OCI-LY7 (cell line): ENCODE measurements around the gene COL18A1. TPM values are rescaled to one million over a fixed set of nuclear protein-coding genes. Genes with fewer than 3 reads are reported as not detected.

Experiments used
- BruUV-seq: library from RNA; stranded (reverse); fragments of 400-500 nt; replicated peaks from 2 replicates; lab custom pipeline; 2021; lab: Mats Ljungman, UMichigan
- CTCF ChIA-PET: fragments of 300-600 bp; sonication (Branson Sonifier 250); formaldehyde crosslinking; loops from one replicate; lab custom pipeline; 2022; ENCODE audit warnings: antibody characterized with exemption; ENCODE audit not compliant: unreplicated experiment; lab: Charles Lee
- POLR2A ChIA-PET: fragments of 300-600 bp; sonication (Branson Sonifier 250); formaldehyde crosslinking; loops from one replicate; lab custom pipeline; 2022; ENCODE audit warnings: antibody characterized with exemption; lab: Charles Lee
- DNase-seq: peaks from one replicate; pipeline ENCODE4 v3.0.0-alpha.2; 2015; ENCODE audit warnings: low spot score
- H2AFZ ChIP-seq: fragments of 200-600 bp; sonication (generic), shearing (Covaris generic); 2 replicates; pipeline ENCODE4 v1.6.1; 2014; ENCODE audit warnings: mild to moderate bottlenecking, antibody characterized with exemption, low read length, moderate library complexity
- H3K27ac ChIP-seq: fragments of 200-600 bp; sonication (generic); 2 replicates; pipeline ENCODE4 v1.5.1; 2014; ENCODE audit warnings: mixed run types, low read depth, mild to moderate bottlenecking, moderate library complexity, low read length, inconsistent platforms; ENCODE audit not compliant: poor library complexity, severe bottlenecking
- H3K36me3 ChIP-seq: fragments of 200-600 bp; sonication (generic); 2 replicates; pipeline ENCODE4 v1.6.1; 2014; ENCODE audit warnings: mild to moderate bottlenecking, antibody characterized with exemption, low read length, moderate library complexity, mixed read lengths; ENCODE audit not compliant: insufficient read depth
- H3K4me1 ChIP-seq: fragments of 200-600 bp; sonication (generic); 2 replicates; pipeline ENCODE4 v1.5.1; 2014; ENCODE audit warnings: mild to moderate bottlenecking, low read length; ENCODE audit not compliant: insufficient read depth, poor library complexity, severe bottlenecking
- H3K4me2 ChIP-seq: fragments of 200-600 bp; sonication (generic); 2 replicates; pipeline ENCODE4 v1.6.1; 2014; ENCODE audit warnings: mild to moderate bottlenecking, low read length
- H3K4me3 ChIP-seq: fragments of 200-600 bp; sonication (generic); 2 replicates; pipeline ENCODE4 v1.5.1; 2014; ENCODE audit warnings: mild to moderate bottlenecking, low read depth, low read length; ENCODE audit not compliant: poor library complexity, severe bottlenecking
- H3K79me2 ChIP-seq: fragments of 200-600 bp; sonication (generic); 2 replicates; pipeline ENCODE4 v1.6.1; 2016; ENCODE audit warnings: low read depth, mild to moderate bottlenecking, low read length, moderate library complexity, mixed read lengths; ENCODE audit not compliant: insufficient read depth
- H3K9me2 ChIP-seq: fragments of 200-600 bp; sonication (generic); 2 replicates; pipeline ENCODE4 v1.6.1; 2016; ENCODE audit warnings: mild to moderate bottlenecking, low read length, mixed read lengths; ENCODE audit not compliant: insufficient read depth
- H3K9me3 ChIP-seq: fragments of 200-600 bp; sonication (generic); 2 replicates; pipeline ENCODE4 v1.6.1; 2014; ENCODE audit warnings: mild to moderate bottlenecking, mixed run types, low read length, mixed read lengths
- H4K20me1 ChIP-seq: fragments of 200-600 bp; sonication (generic); 2 replicates; pipeline ENCODE4 v1.6.1; 2014; ENCODE audit warnings: mild to moderate bottlenecking, antibody characterized with exemption, low read length, moderate library complexity, mixed read lengths; ENCODE audit not compliant: insufficient read depth
- EZH2phosphoT487 ChIP-seq: fragments of 200-600 bp; sonication (generic); IDR thresholded peaks from 2 replicates; pipeline ENCODE4 v1.6.1; 2018; ENCODE audit warnings: low read depth, borderline replicate concordance, mild to moderate bottlenecking, mixed run types, antibody characterized with exemption, low read length, moderate library complexity, mixed read lengths
- intact Hi-C: fragments of 100-400 bp; cut with micrococcal nuclease; formaldehyde crosslinking; loops from one replicate; pipeline ENCODE4 v1.10.0; 2022; ENCODE audit not compliant: unreplicated experiment
- total RNA-seq, 2 experiments: library from RNA; depleted of rRNA in 1 of 2; stranded (reverse); fragments of >200 nt in 1 of 2; shearing (Covaris generic) in 1 of 2; gene quantifications; 2 replicates each; pipeline ENCODE4 v1.2.3, GENCODE V29; 2014 to 2022
- TF ChIP-seq, protein P1 (sequence below): fragments of 200-600 bp; sonication (generic); conservative IDR thresholded peaks from 2 replicates; pipeline ENCODE4 v1.5.1; 2014; ENCODE audit warnings: mild to moderate bottlenecking, antibody characterized with exemption, low read length, moderate library complexity, mixed read lengths

COL18A1 gene
- total RNA-seq, 2 experiments from 2014 or later = 0.23 to 7.4 TPM

DNA sequence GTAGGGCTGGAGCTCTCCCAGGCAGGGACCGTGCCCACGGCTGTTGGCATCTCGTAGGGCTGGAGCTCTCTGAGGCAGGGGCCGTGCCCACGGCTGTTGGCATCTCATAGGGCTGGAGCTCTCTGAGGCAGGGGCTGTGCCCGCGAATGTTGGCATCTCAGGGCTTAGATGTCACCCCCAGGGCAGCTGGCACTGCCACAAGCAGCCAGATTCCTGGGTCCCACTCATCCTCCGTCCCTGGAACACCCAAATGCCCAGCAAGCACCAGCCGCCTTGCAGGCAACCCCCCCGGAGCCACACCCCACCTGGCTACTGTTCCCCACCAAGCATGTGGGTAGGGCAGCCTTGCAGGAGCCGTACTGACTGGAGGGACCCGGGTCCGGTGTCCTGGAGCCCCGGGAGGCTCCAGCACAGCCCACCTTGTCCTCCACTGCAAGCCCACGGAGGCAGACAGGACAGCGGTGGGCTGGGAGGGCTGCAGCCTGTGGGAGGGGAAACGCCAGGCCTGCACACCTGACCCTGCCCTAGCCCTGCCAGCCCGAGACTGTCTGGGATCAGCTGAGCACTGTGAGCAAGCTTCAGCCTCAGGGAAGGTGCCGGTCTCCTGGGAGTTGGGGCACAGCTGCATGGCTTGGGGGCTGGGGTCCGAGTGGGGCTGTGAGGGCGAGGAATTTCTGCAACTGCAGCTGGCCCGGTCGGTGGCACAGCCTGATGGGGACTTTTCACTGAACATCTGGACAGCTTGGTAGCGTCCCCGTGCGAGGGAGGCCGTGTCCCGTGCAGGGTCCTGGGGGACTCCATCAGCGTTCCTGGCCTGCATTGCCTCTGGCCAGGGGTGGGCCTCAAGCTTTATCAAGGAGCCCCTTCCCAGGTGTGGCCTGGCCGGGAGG is 53.6 kb downstream of the COL18A1 start:
- Histone ChIP-seq H2AFZ (no peak overlapping the region), H3K36me3 (no peaks in the 10 kb centered on the region), H3K79me2 (no peaks in the 10 kb centered on the region), H3K9me3 (no peaks in the 10 kb centered on the region), H3K4me1 (no peaks in the 10 kb centered on the region), H3K27ac (no peak overlapping the region), H3K9me2 (no peaks in the 10 kb centered on the region), H3K4me2 (no peak overlapping the region), H3K4me3 (no peak overlapping the region), H4K20me1 (no peaks in the 10 kb centered on the region)
- POLR2A ChIA-PET = no interaction called here
- BruUV-seq = no TSS peak
- intact Hi-C loops = no loop called here
- CTCF ChIA-PET = no interaction called here
- TF ChIP-seq, protein P1, sequence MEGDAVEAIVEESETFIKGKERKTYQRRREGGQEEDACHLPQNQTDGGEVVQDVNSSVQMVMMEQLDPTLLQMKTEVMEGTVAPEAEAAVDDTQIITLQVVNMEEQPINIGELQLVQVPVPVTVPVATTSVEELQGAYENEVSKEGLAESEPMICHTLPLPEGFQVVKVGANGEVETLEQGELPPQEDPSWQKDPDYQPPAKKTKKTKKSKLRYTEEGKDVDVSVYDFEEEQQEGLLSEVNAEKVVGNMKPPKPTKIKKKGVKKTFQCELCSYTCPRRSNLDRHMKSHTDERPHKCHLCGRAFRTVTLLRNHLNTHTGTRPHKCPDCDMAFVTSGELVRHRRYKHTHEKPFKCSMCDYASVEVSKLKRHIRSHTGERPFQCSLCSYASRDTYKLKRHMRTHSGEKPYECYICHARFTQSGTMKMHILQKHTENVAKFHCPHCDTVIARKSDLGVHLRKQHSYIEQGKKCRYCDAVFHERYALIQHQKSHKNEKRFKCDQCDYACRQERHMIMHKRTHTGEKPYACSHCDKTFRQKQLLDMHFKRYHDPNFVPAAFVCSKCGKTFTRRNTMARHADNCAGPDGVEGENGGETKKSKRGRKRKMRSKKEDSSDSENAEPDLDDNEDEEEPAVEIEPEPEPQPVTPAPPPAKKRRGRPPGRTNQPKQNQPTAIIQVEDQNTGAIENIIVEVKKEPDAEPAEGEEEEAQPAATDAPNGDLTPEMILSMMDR = no peak
- no peak for TF ChIP-seq EZH2phosphoT487
- no peak for DNase-seq

DNA sequence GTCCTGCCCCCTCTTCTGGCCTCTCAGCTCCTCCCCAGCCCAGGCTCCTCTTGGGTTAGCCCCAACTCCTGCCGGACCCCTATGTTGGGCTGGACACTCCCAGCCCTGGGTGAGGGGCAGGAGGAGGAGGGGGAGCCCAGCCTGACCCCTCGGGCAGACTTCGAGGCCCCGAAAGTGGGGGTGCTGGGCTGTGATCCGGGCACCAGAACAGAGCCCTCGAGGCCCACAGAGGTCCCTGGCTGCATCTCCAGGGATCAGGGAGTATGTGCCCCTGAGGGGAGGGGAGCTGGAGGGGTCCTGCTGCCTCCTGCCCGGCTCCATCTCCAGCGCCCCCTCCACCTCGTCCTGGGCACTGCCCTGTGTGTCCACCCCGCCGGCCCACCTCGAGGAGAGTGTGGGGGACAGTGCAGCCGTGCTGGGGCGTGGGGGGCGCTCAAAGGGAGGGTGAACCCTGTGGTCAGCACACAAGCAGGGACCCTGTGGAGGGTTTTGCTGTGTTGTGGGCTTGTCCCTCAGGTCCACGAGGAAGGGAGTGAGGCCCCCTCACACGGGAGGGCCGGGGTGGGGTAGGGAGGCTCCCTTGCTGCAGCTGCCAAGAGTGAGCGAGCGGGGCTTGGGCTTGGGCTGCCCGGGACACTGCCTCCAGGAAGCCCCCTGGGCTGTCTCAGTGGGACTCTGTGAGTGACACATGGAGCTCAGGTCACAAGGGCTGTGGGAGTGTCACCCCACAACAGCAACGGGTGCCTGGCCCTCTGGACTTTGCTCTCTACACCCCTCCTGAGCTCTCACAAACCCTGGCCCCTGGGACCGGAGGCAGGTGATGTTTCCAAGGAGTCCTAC is 54.4 kb downstream of the COL18A1 start:
- intact Hi-C loops = no loop called here
- CTCF ChIA-PET = no interaction called here
- POLR2A ChIA-PET = interaction anchor here (0.6 kb wide), 1 partner anchor 207 kb away, joined by 3 read pairs; no protein-coding TSS in a partner anchor

More for the DNA sequence above, 54.4 kb downstream of the COL18A1 start:
- H3K9me2 ChIP-seq = no peaks in the 10 kb centered on the region
- no peak overlapping the region for H3K4me2 ChIP-seq
- no peak for TF ChIP-seq EZH2phosphoT487
- TF ChIP-seq, protein P1 = no peak
- H3K9me3 ChIP-seq = no peaks in the 10 kb centered on the region
- no peak overlapping the region for H3K27ac ChIP-seq
- no peak for DNase-seq
- H2AFZ ChIP-seq = no peak overlapping the region
- H3K79me2 ChIP-seq = no peaks in the 10 kb centered on the region
- no TSS peak for BruUV-seq
- H3K4me3 ChIP-seq = no peak overlapping the region
- H3K36me3 ChIP-seq = no peaks in the 10 kb centered on the region
- no peaks in the 10 kb centered on the region for H3K4me1 ChIP-seq
- H4K20me1 ChIP-seq = no peaks in the 10 kb centered on the region
